ENCODE data around the gene ARAP1.

GRCh38 chr11:72747289-72747855 lies 4.8 kb downstream of the ARAP1 start:
- TF ChIP-seq SIN3A (conservative IDR thresholded peaks at IDR 0.05 in 1 of 2, IDR thresholded peaks at IDR 0.05 in 1 of 2; ENCODE audit: low read depth in 1 of 2, low read length in 2 of 2) (no peak), RXRA (IDR thresholded peaks at IDR 0.05; ENCODE audit: insufficient read depth, low read depth, low read length) (no peak), POLR2A (IDR thresholded peaks at IDR 0.05; ENCODE audit: control extremely low read depth in 1 of 2, low read depth in 2 of 2, low read length in 2 of 2) (no peak), CTCF (IDR thresholded peaks at IDR 0.05; ENCODE audit: control extremely low read depth in 1 of 3, insufficient read depth in 1 of 3, low read depth in 1 of 3, low read length in 3 of 3) (no peak)

Measured in H1 (cell line).